Stomach (tissue), 4 donors: Measurements from ENCODE around the gene TMEM52B.

Source experiments
- POLR2A ChIP-seq, 4 donors: fragments of 450-650 bp; IDR thresholded peaks; one replicate each; pipeline ENCODE4 v1.6.1; 2016; ENCODE audit warnings: antibody characterized with exemption in 4 of 4, control low read depth in 2 of 4, mild to moderate bottlenecking in 1 of 4, moderate library complexity in 1 of 4
- POLR2AphosphoS5 ChIP-seq, 3 donors: sonication (generic); formaldehyde crosslinking; IDR thresholded peaks; one replicate each; pipeline ENCODE4 v1.6.1; 2016; ENCODE audit warnings: antibody characterized with exemption in 3 of 3

DNA sequence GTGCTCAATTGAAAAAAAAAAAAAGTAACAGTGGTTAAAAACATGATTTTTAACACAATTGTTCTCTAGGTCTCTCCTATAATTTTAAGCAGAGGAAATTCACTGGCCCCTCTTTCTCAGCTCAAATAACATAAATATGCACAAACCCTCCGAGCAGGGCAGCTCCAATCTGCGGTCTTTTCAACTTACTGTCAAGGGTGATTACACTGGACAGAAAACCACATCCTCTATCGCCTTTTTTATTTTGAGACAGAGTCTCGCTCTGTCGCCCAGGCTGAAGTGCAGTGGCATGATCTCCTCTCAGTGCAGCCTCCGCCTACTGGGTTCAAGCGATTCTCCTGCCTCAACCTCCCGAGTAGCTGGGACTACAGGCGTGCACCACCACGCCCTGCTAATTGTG lies 17.4 kb downstream of the TMEM52B start:
- TF ChIP-seq POLR2AphosphoS5 (IDR thresholded peaks at IDR 0.05) = no peak
- no peak for TF ChIP-seq POLR2A (IDR thresholded peaks at IDR 0.05)
